ENCODE results near the gene ATP1A1.

Gene ATP1A1

GRCh38 chr1:116371752-116372151 is 1.3 kb upstream of the ATP1A1 start:
- DNase-seq (ENCODE audit: low read depth in 2 of 2), result no peak

GRCh38 chr1:116372191-116372590 is 853 bp upstream of the ATP1A1 start:
- no peak for DNase-seq (ENCODE audit: low read depth in 2 of 2)

- DNase-seq (ENCODE audit: low read depth in 2 of 2), result peak in 1 of 2 donors; percentile 28
These were observed 648 bp downstream of the ATP1A1 start for GRCh38 chr1:116373431-116374352.

GRCh38 chr1:116374353-116375147 is 1.5 kb downstream of the ATP1A1 start:
- DNase-seq (ENCODE audit: low read depth in 2 of 2), result no peak

- no peak for DNase-seq (ENCODE audit: low read depth in 2 of 2)
These were observed 2.3 kb downstream of the ATP1A1 start for GRCh38 chr1:116375148-116375886.

- peak in 1 of 2 donors; percentile 21 for DNase-seq (ENCODE audit: low read depth in 2 of 2)
These were observed 3.1 kb downstream of the ATP1A1 start for GRCh38 chr1:116375887-116376728.

GRCh38 chr1:116376729-116377086 is 3.7 kb downstream of the ATP1A1 start:
- no peak for DNase-seq (ENCODE audit: low read depth in 2 of 2)

GRCh38 chr1:116377541-116378529 is 4.8 kb downstream of the ATP1A1 start:
- no peak for DNase-seq (ENCODE audit: low read depth in 2 of 2)

- DNase-seq (ENCODE audit: low read depth in 2 of 2), result no peak
These were observed 6.1 kb downstream of the ATP1A1 start for GRCh38 chr1:116379057-116379630.

GRCh38 chr1:116379674-116380498 is 6.8 kb downstream of the ATP1A1 start:
- no peak for DNase-seq (ENCODE audit: low read depth in 2 of 2)

- no peak for DNase-seq (ENCODE audit: low read depth in 2 of 2)
These were observed 7.6 kb downstream of the ATP1A1 start for GRCh38 chr1:116380499-116381242.

GRCh38 chr1:116382321-116382720 is 9.3 kb downstream of the ATP1A1 start:
- no peak for DNase-seq (ENCODE audit: low read depth in 2 of 2)

GRCh38 chr1:116382857-116383483 is 9.9 kb downstream of the ATP1A1 start:
- DNase-seq (ENCODE audit: low read depth in 2 of 2), result no peak

- DNase-seq (ENCODE audit: low read depth in 2 of 2), result no peak
These were observed 13.0 kb downstream of the ATP1A1 start for GRCh38 chr1:116386042-116386441.

GRCh38 chr1:116387551-116387950 is 14.5 kb downstream of the ATP1A1 start:
- no peak for DNase-seq (ENCODE audit: low read depth in 2 of 2)

- DNase-seq (ENCODE audit: low read depth in 2 of 2), result no peak
These were observed 15.1 kb downstream of the ATP1A1 start for GRCh38 chr1:116388122-116388521.

- no peak for DNase-seq (ENCODE audit: low read depth in 2 of 2)
These were observed 16.0 kb downstream of the ATP1A1 start for GRCh38 chr1:116389013-116389412.

Data from stimulated activated CD8-positive, alpha-beta memory T cell treated with anti-CD3 and anti-CD28 coated beads, Interleukin-2, amount 100 ng/mL, for 1 hour (primary cell).